Trophoblast cell (in vitro differentiated cells and primary cell): ENCODE measurements around the gene PAEP.
"Not testable (repeated sequence)": the region's sequence is repeated elsewhere in the genome, so short reads cannot be mapped to it uniquely, and the experiment has no call there.

Source experiments
- DNase-seq, 2 donors: peaks; one replicate each; pipeline ENCODE4 v3.0.0-alpha.2; 2016
- H2AFZ ChIP-seq: 2 replicates; pipeline ENCODE4 v1.6.1; 2013; ENCODE audit warnings: low read length, moderate library complexity, mild to moderate bottlenecking; ENCODE audit not compliant: insufficient read depth, poor library complexity
- H2AK5ac ChIP-seq: 2 replicates; pipeline ENCODE4 v1.6.1; 2013; ENCODE audit warnings: mild to moderate bottlenecking, low read length
- H2BK120ac ChIP-seq: 2 replicates; pipeline ENCODE4 v1.6.1; 2013; ENCODE audit warnings: low read length, mild to moderate bottlenecking, moderate library complexity; ENCODE audit not compliant: insufficient read depth, poor library complexity
- H2BK12ac ChIP-seq: 2 replicates; pipeline ENCODE4 v1.6.1; 2013; ENCODE audit warnings: mild to moderate bottlenecking, low read length, moderate library complexity
- H2BK5ac ChIP-seq: 2 replicates; pipeline ENCODE4 v1.6.1; 2013; ENCODE audit warnings: low read length, low read depth, moderate library complexity, mild to moderate bottlenecking; ENCODE audit not compliant: poor library complexity
- H3K14ac ChIP-seq: 2 replicates; pipeline ENCODE4 v1.6.1; 2013; ENCODE audit warnings: mild to moderate bottlenecking, low read length
- H3K18ac ChIP-seq: 2 replicates; pipeline ENCODE4 v1.6.1; 2013; ENCODE audit warnings: mild to moderate bottlenecking, low read length
- H3K23ac ChIP-seq: 2 replicates; pipeline ENCODE4 v1.6.1; 2013; ENCODE audit warnings: low read length
- H3K27ac ChIP-seq: 2 replicates; pipeline ENCODE4 v1.5.1; 2013; ENCODE audit warnings: low read depth, mild to moderate bottlenecking, inconsistent platforms, low read length, moderate library complexity
- H3K27me3 ChIP-seq: 2 replicates; pipeline ENCODE4 v1.6.1; 2013; ENCODE audit warnings: inconsistent platforms, mild to moderate bottlenecking, low read length, moderate library complexity; ENCODE audit not compliant: insufficient read depth
- H3K36me3 ChIP-seq, 2 experiments: 1 replicate in 1 of 2; 2 replicates in 1 of 2; pipeline ENCODE4 v1.6.1; 2013; ENCODE audit warnings: low read length in 2 of 2, mild to moderate bottlenecking in 2 of 2, moderate library complexity in 1 of 2; ENCODE audit not compliant: insufficient read depth in 2 of 2, control insufficient read depth in 1 of 2
- H3K4ac ChIP-seq: 2 replicates; pipeline ENCODE4 v1.6.1; 2013; ENCODE audit warnings: low read depth, mild to moderate bottlenecking, low read length, moderate library complexity
- H3K4me1 ChIP-seq, 2 experiments: 1 replicate in 1 of 2; 2 replicates in 1 of 2; pipeline ENCODE4 v1.6.1; 2013; ENCODE audit warnings: low read length in 2 of 2, mild to moderate bottlenecking in 2 of 2, moderate library complexity in 1 of 2; ENCODE audit not compliant: insufficient read depth in 2 of 2, control insufficient read depth in 1 of 2
- H3K4me2 ChIP-seq: 2 replicates; pipeline ENCODE4 v1.6.1; 2013; ENCODE audit warnings: inconsistent platforms, mild to moderate bottlenecking, low read length, moderate library complexity
- H3K4me3 ChIP-seq: 2 replicates; pipeline ENCODE4 v1.5.1; 2013; ENCODE audit warnings: mild to moderate bottlenecking, low read depth, low read length, inconsistent platforms
- H3K79me1 ChIP-seq: one replicate; pipeline ENCODE4 v1.6.1; 2013; ENCODE audit warnings: low read length
- H3K79me2 ChIP-seq: 2 replicates; pipeline ENCODE4 v1.6.1; 2013; ENCODE audit warnings: low read length, mild to moderate bottlenecking; ENCODE audit not compliant: control insufficient read depth, insufficient read depth, poor library complexity
- H3K9ac ChIP-seq: 2 replicates; pipeline ENCODE4 v1.6.1; 2013; ENCODE audit warnings: mild to moderate bottlenecking, low read length
- H3K9me3 ChIP-seq: 2 replicates; pipeline ENCODE4 v1.6.1; 2013; ENCODE audit warnings: low read depth, mild to moderate bottlenecking, control low read depth, inconsistent platforms, low read length; ENCODE audit not compliant: insufficient read depth
- H4K12ac ChIP-seq: 2 replicates; pipeline ENCODE4 v1.6.1; 2013; ENCODE audit warnings: low read depth, mild to moderate bottlenecking, low read length, moderate library complexity
- H4K8ac ChIP-seq: 2 replicates; pipeline ENCODE4 v1.6.1; 2013; ENCODE audit warnings: low read depth, mild to moderate bottlenecking, low read length, moderate library complexity
- H4K91ac ChIP-seq: one replicate; pipeline ENCODE4 v1.6.1; 2013; ENCODE audit warnings: low read depth, mild to moderate bottlenecking, low read length, moderate library complexity
- WGBS: extraction: QIAGEN DNeasy Blood & Tissue Kit; methylation state at CpG from one replicate; pipeline ENCODE4 v1.1.7; 2013; ENCODE audit warnings: missing lambda C conversion rate; ENCODE audit not compliant: insufficient read length, insufficient coverage; ENCODE audit errors: extremely low coverage; 5-methylcytosine and 5-hydroxymethylcytosine counted together

PAEP gene

DNA sequence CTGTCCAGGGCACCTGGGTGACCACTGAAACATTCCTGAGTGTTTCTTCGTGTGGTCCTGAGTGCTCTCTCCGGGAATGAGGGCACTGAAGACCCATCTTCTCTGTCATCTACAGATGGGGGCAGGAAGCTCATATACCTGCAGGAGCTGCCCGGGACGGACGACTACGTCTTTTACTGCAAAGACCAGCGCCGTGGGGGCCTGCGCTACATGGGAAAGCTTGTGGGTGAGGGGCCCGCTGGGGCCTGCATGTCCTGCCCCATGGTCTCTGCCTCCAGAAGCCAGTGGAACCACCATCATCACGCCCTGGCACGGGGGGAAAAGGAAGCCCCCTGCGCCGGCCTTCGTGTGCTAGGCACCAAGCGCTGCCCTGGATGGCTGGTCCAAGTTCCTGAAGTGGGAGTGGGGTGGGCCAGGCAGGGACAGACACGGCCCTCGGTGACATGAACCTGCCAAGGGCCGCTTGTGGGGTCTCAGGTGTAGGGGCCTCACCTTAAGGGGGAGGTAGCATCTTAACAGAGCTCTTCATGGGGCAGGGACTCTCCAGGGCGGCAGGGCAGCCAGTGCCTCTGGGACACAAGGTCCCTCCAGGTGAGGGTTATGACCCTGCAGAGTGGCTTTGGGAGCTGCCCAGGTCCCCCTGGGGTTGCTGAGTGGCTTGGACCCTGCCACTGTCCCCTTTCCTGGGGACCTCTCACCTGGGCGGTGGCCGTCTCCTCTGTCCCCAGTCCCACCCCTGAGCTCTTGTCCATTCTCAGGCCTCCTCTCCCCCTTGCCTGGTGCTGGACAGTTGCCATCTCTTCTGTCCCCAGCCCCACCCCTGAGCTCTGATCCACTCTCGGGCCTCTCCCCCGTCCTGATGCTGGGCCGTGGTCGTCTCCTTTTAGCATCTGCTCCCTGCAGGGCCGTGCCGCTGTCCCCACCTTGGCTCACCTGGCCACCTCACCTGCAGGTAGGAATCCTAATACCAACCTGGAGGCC lies 13.5 kb upstream of the PAEP start:
- Histone ChIP-seq H3K27me3 (no peaks in the 10 kb centered on the region), H2AFZ (no peak overlapping the region), H3K36me3 (no peaks in the 10 kb centered on the region), H2BK5ac (no peak overlapping the region), H3K14ac (no peak overlapping the region), H3K79me1 (peaks cover 9% of the 10 kb centered on the region), H3K9me3 (no peaks in the 10 kb centered on the region), H3K4me2 (no peak overlapping the region), H4K12ac (no peak overlapping the region), H3K4me1 (peaks cover 5% of the 10 kb centered on the region in 2 experiments), H3K27ac (no peak overlapping the region), H3K79me2 (peaks cover 4% of the 10 kb centered on the region), H3K23ac (no peak overlapping the region), H2BK120ac (no peak overlapping the region), H4K8ac (no peak overlapping the region), H2BK12ac (peak overlapping the region; percentile 43), H3K9ac (no peak overlapping the region), H3K18ac (no peak overlapping the region), H3K4me3 (no peak overlapping the region), H2AK5ac (peak overlapping the region; percentile 47), H4K91ac (no peak overlapping the region), H3K4ac (no peak overlapping the region)
- no CpG with 5 or more reads among the region's 28 CpGs for WGBS
- DNase-seq, result no peak

DNA sequence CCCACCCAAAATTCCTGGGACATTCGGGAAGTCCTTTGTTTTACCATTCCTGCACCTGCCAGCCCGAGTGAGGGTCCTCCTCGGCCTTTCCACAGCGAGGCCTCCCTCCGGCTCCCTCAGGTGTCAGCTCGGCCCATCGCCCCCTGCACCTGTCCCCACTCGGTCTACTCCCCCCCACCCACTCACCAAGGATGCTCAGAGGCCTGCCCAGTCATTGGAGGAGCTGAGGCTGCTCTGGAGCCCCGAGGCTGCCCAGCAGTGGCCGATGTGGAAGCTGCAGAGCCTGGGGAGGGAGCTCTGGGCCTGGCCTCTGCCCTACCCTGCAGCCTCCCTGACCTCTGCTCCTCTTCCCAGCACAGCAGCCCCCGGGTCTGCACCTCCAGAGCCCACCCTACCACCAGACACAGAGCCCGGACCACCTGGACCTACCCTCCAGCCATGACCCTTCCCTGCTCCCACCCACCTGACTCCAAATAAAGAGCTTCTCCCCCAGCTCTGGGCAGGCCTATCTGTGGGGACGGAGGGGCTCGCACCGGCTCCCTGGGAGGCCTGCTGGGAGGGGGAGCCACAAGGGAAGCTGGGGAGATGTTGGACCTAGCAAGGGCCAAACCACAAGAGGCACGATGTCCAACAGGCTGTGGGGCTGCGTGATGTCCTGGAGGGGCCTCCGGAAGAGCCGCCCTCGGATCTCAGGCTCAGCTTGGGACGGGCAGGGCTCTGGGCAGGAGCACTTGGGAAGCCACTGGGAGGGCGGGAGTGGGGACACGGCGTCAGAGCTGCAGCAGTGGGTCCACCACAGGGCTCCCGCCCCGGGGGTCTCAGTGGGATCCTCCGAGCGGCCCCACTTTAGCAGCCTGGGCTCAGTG lies 11.8 kb upstream of the PAEP start:
- not testable (repeated sequence) for H3K4me2 ChIP-seq, H3K4ac ChIP-seq, H3K23ac ChIP-seq, H3K27me3 ChIP-seq, H2BK120ac ChIP-seq, H2BK5ac ChIP-seq, H2AFZ ChIP-seq, H3K79me2 ChIP-seq, H3K18ac ChIP-seq, H2BK12ac ChIP-seq, H3K4me1 ChIP-seq, H4K12ac ChIP-seq, H3K79me1 ChIP-seq, H3K36me3 ChIP-seq, H2AK5ac ChIP-seq, H3K27ac ChIP-seq, H3K14ac ChIP-seq, DNase-seq, H3K9ac ChIP-seq, H3K4me3 ChIP-seq, H4K8ac ChIP-seq, H3K9me3 ChIP-seq, H4K91ac ChIP-seq
- WGBS, result no CpG with 5 or more reads among the region's 28 CpGs

- no peak overlapping the region for H3K27ac ChIP-seq
- H3K79me1 ChIP-seq, result no peaks in the 10 kb centered on the region
- no peak for DNase-seq
- H4K91ac ChIP-seq, result no peak overlapping the region
- no peak overlapping the region for H2BK120ac ChIP-seq
- H3K36me3 ChIP-seq, result no peaks in the 10 kb centered on the region
- no peak overlapping the region for H2AK5ac ChIP-seq
- no peak overlapping the region for H2BK5ac ChIP-seq
- no CpG with 5 or more reads among the region's 17 CpGs for WGBS
- no peak overlapping the region for H2BK12ac ChIP-seq
- H3K14ac ChIP-seq, result no peak overlapping the region
- no peaks in the 10 kb centered on the region for H3K9me3 ChIP-seq
- no peak overlapping the region for H3K18ac ChIP-seq
- H3K4ac ChIP-seq, result no peak overlapping the region
- no peak overlapping the region for H3K4me3 ChIP-seq
- no peak overlapping the region for H2AFZ ChIP-seq
- no peaks in the 10 kb centered on the region for H3K4me1 ChIP-seq
- no peak overlapping the region for H4K8ac ChIP-seq
- no peak overlapping the region for H4K12ac ChIP-seq
- H3K9ac ChIP-seq, result no peak overlapping the region
- H3K79me2 ChIP-seq, result no peaks in the 10 kb centered on the region
- H3K27me3 ChIP-seq, result no peaks in the 10 kb centered on the region
- H3K4me2 ChIP-seq, result no peak overlapping the region
- no peak overlapping the region for H3K23ac ChIP-seq
Measured at GRCh38 chr9:135550344-135550918, 11.1 kb upstream of the PAEP start.

DNA sequence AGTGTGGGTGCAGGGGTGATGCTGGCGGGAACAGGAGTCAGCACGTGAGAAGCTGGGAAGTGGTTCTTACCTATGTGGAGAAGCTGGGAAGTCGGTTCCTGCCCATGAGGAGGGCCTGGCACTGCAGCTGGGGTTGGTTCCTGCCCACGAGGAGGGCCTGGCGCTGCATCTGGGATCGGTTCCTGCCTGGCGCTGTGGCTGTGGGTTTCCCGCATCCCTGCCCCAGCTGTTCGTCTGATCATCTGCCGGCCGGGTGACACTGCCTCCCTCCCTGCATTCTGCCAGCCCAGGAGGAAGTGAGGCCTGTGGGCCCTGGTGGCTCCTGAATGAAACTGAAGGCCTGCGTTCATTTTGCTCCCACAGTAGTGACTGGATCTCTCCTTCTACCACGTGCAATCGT lies 10.5 kb upstream of the PAEP start:
- Histone ChIP-seq H3K79me2 (no peaks in the 10 kb centered on the region), H2BK120ac (no peak overlapping the region), H3K36me3 (no peaks in the 10 kb centered on the region), H4K12ac (no peak overlapping the region), H3K14ac (no peak overlapping the region), H4K8ac (no peak overlapping the region), H3K4me3 (no peak overlapping the region), H3K27ac (no peak overlapping the region), H3K79me1 (no peaks in the 10 kb centered on the region), H3K4me2 (no peak overlapping the region), H3K9ac (no peak overlapping the region), H3K9me3 (peaks cover 3% of the 10 kb centered on the region), H4K91ac (no peak overlapping the region), H3K4me1 (no peaks in the 10 kb centered on the region), H3K27me3 (no peaks in the 10 kb centered on the region), H2BK12ac (no peak overlapping the region), H2BK5ac (no peak overlapping the region), H3K23ac (no peak overlapping the region), H3K18ac (no peak overlapping the region), H2AFZ (no peak overlapping the region), H3K4ac (no peak overlapping the region), H2AK5ac (no peak overlapping the region)
- no CpG with 5 or more reads among the region's 14 CpGs for WGBS
- no peak for DNase-seq
